Measurements from ENCODE around the gene UGCG. TPM values are rescaled to one million over a fixed set of nuclear protein-coding genes. Genes with fewer than 3 reads are reported as not detected.

UGCG gene
- total and polyA plus RNA-seq, 3 donors from 2014 or later, result 13.3 to 38.6 (median 29.0) TPM

GRCh38 chr9:111961009-111961408 is 64.4 kb downstream of the UGCG start:
- Histone ChIP-seq H3K36me3 (ENCODE audit: low read depth, missing control alignments) (no peaks in the 10 kb centered on the region), H3K27me3 (no peaks in the 10 kb centered on the region), H3K4me3 (no peak overlapping the region), H3K27ac (no peak overlapping the region), H3K4me1 (peaks cover 7% of the 10 kb centered on the region), H3K9me3 (no peaks in the 10 kb centered on the region)
- intact Hi-C loops (cut with DNase I; ENCODE audit: low total_unique reads), result no loop called here
- TF ChIP-seq CTCF (IDR thresholded peaks at IDR 0.05) (no peak), POLR2A (IDR thresholded peaks at IDR 0.05) (no peak)
- DNase-seq, result no peak
- 86 to 88% methylated on average over 2 of the region's 2 CpGs for WGBS, 2 donors

- Histone ChIP-seq H3K9me3 (no peaks in the 10 kb centered on the region), H3K4me3 (no peak overlapping the region), H3K27ac (no peak overlapping the region), H3K4me1 (peaks cover 7% of the 10 kb centered on the region), H3K36me3 (ENCODE audit: low read depth, missing control alignments) (no peaks in the 10 kb centered on the region), H3K27me3 (no peaks in the 10 kb centered on the region)
- 48 to 71% methylated on average over 5 of the region's 5 CpGs for WGBS, 2 donors
- intact Hi-C loops (cut with DNase I; ENCODE audit: low total_unique reads), result no loop called here
- no peak for TF ChIP-seq CTCF (IDR thresholded peaks at IDR 0.05)
- no peak for TF ChIP-seq POLR2A (IDR thresholded peaks at IDR 0.05)
- DNase-seq, result no peak
Measured at GRCh38 chr9:111961575-111961974, 65.0 kb downstream of the UGCG start.

- intact Hi-C loops (cut with DNase I; ENCODE audit: low total_unique reads), result no loop called here
- no peaks in the 10 kb centered on the region for H3K9me3 ChIP-seq
Measured at GRCh38 chr9:111962021-111962420, 65.4 kb downstream of the UGCG start.

GRCh38 chr9:111963995-111964394 is 67.4 kb downstream of the UGCG start:
- H3K27me3 ChIP-seq, result no peaks in the 10 kb centered on the region
- H3K4me3 ChIP-seq, result no peak overlapping the region
- H3K36me3 ChIP-seq (ENCODE audit: low read depth, missing control alignments), result no peaks in the 10 kb centered on the region
- no peak for DNase-seq
- no peak for TF ChIP-seq POLR2A (IDR thresholded peaks at IDR 0.05)
- TF ChIP-seq CTCF (IDR thresholded peaks at IDR 0.05), result no peak
- intact Hi-C loops (cut with DNase I; ENCODE audit: low total_unique reads), result no loop called here
- WGBS, 2 donors, result 95 to 96% methylated on average over 2 of the region's 2 CpGs
- no peak overlapping the region for H3K27ac ChIP-seq
- H3K9me3 ChIP-seq, result no peaks in the 10 kb centered on the region
- H3K4me1 ChIP-seq, result no peaks in the 10 kb centered on the region

More at GRCh38 chr9:111962021-111962420, 65.4 kb downstream of the UGCG start:
- Histone ChIP-seq H3K4me3 (no peak overlapping the region), H3K36me3 (ENCODE audit: low read depth, missing control alignments) (no peaks in the 10 kb centered on the region), H3K4me1 (peaks cover 7% of the 10 kb centered on the region), H3K27me3 (no peaks in the 10 kb centered on the region), H3K27ac (no peak overlapping the region)
- DNase-seq, result no peak
- 79 to 93% methylated on average over 5 to 6 of the region's 6 CpGs for WGBS, 2 donors
- TF ChIP-seq CTCF (IDR thresholded peaks at IDR 0.05), result no peak
- no peak for TF ChIP-seq POLR2A (IDR thresholded peaks at IDR 0.05)

GRCh38 chr9:111965566-111966019 is 69.0 kb downstream of the UGCG start:
- WGBS, 2 donors, result 89 to 95% methylated on average over 5 of the region's 5 CpGs
- DNase-seq, result no peak
- H3K36me3 ChIP-seq (ENCODE audit: low read depth, missing control alignments), result no peaks in the 10 kb centered on the region
- H3K27ac ChIP-seq, result no peak overlapping the region
- no peaks in the 10 kb centered on the region for H3K4me1 ChIP-seq
- H3K27me3 ChIP-seq, result no peaks in the 10 kb centered on the region
- TF ChIP-seq POLR2A (IDR thresholded peaks at IDR 0.05) (no peak), CTCF (IDR thresholded peaks at IDR 0.05) (no peak)
- no peaks in the 10 kb centered on the region for H3K9me3 ChIP-seq
- intact Hi-C loops (cut with DNase I; ENCODE audit: low total_unique reads), result no loop called here
- H3K4me3 ChIP-seq, result no peak overlapping the region

Data from testis (tissue), 3 donors.